ENCODE measurements around the gene LRCH1. TPM values are rescaled to one million over a fixed set of nuclear protein-coding genes. Genes with fewer than 3 reads are reported as not detected.
A peak's percentile ranks its signal among the peaks of the same experiment; 100 is the strongest.

LRCH1 gene
- polyA plus RNA-seq, 1 of the 3 experiments (the other 2 are of a cell fraction): 5.5 TPM

GRCh38 chr13:46553886-46554858 lies 1.2 kb downstream of the LRCH1 start (continued):
- peak; percentile 18; the same call in 1 of the 2 replicates for TF ChIP-seq CTCF (IDR thresholded peaks at IDR 0.05)
- TF ChIP-seq EZH2phosphoT487 (IDR thresholded peaks at IDR 0.05; ENCODE audit: borderline replicate concordance, low read depth): no peak

GRCh38 chr13:46554951-46555350 lies 2.0 kb downstream of the LRCH1 start:
- Histone ChIP-seq H2AFZ (ENCODE audit: low read depth) (peak overlapping the region; percentile 71; the same call in 1 of the 2 replicates), H4K20me1 (ENCODE audit: insufficient read depth) (peaks cover 41% of the 10 kb centered on the region), H3K27ac (ENCODE audit: low read depth in 2 of 2, low read length in 1 of 2) (peak overlapping the region in 1 of 2 experiments; percentile 91; a peak in 3 of 4 replicates), H3K9ac (peak overlapping the region; percentile 93), H3K4me3 (ENCODE audit: low read depth in 2 of 2, low read length in 1 of 2) (peak overlapping the region; percentile 85 to 97), H3K9me3 (no peaks in the 10 kb centered on the region), H3K79me2 (ENCODE audit: insufficient read depth) (peaks cover 75% of the 10 kb centered on the region), H3K4me1 (ENCODE audit: control insufficient read depth in 1 of 2, insufficient read depth in 2 of 2, low read depth in 1 of 2, low read length in 1 of 2) (peaks cover 13 to 17% of the 10 kb centered on the region in 2 experiments), H3F3A (replicated peaks; ENCODE audit: insufficient read depth) (peaks cover 33% of the 10 kb centered on the region), H3K36me3 (replicated peaks in 1 of 2; ENCODE audit: control insufficient read depth in 1 of 2, insufficient read depth in 2 of 2, low read length in 1 of 2) (no peaks in the 10 kb centered on the region), H3K27me3 (ENCODE audit: insufficient read depth) (no peaks in the 10 kb centered on the region), H3K4me2 (peak overlapping the region; percentile 98), H3K9me2 (no peaks in the 10 kb centered on the region)
- 31% methylated on average over 2 of the region's 2 CpGs for WGBS (ENCODE audit: low lambda C conversion rate)
- CTCF ChIA-PET: interaction anchor here (0.9 to 1.5 kb wide), 4 partner anchors 22 to 166 kb away, joined by 3 to 6 read pairs (median 4); no protein-coding TSS in a partner anchor
- TF ChIP-seq TCF12 (IDR thresholded peaks at IDR 0.05) (no peak), REST (IDR thresholded peaks at IDR 0.05; ENCODE audit: low read depth, low read length) (no peak), SMC3 (IDR thresholded peaks at IDR 0.05; ENCODE audit: low read depth, low read length) (no peak), CHD2 (IDR thresholded peaks at IDR 0.05; ENCODE audit: low read length, partially characterized antibody) (no peak), YY1 (IDR thresholded peaks at IDR 0.05; ENCODE audit: low read depth) (no peak), RCOR1 (IDR thresholded peaks at IDR 0.05; ENCODE audit: low read length) (no peak), GABPA (IDR thresholded peaks at IDR 0.05; ENCODE audit: low read depth) (no peak), RFX5 (IDR thresholded peaks at IDR 0.05; ENCODE audit: low read length) (no peak), GATA2 (CRISPR knock-in tag; IDR thresholded peaks at IDR 0.05) (no peak), CTCF (IDR thresholded peaks at IDR 0.05) (no peak), EZH2phosphoT487 (IDR thresholded peaks at IDR 0.05; ENCODE audit: borderline replicate concordance, low read depth) (no peak), RAD21 (IDR thresholded peaks at IDR 0.05; ENCODE audit: low read length) (no peak), PBX3 (IDR thresholded peaks at IDR 0.05) (no peak), JUND (IDR thresholded peaks at IDR 0.05) (no peak), SIN3A (IDR thresholded peaks at IDR 0.05; ENCODE audit: borderline replicate concordance, low read depth, low read length) (no peak)
- no peak for DNase-seq
- POLR2A ChIA-PET: no interaction called here

Data from SK-N-SH (cell line).